H1 (cell line): Measurements from ENCODE around the gene ARL8A. TPM values are rescaled to one million over a fixed set of nuclear protein-coding genes. Genes with fewer than 3 reads are reported as not detected.

ENCODE experiments used
- CTCF ChIP-seq, 3 experiments: IDR thresholded peaks; 1 replicate in 2 of 3; 2 replicates in 1 of 3; pipeline versions ENCODE4 v1.5.1 to v1.6.1; 2011; ENCODE audit warnings: low read length in 3 of 3, mild to moderate bottlenecking in 3 of 3, inconsistent platforms in 2 of 3, low read depth in 1 of 3, moderate library complexity in 1 of 3; ENCODE audit not compliant: insufficient read depth in 1 of 3; ENCODE audit errors: control extremely low read depth in 1 of 3
- POLR2AphosphoS5 ChIP-seq: IDR thresholded peaks from 2 replicates; pipeline ENCODE4 v1.6.1; 2011; ENCODE audit warnings: low read depth, low read length
- polyA plus RNA-seq, 7 experiments: library from polyadenylated mRNA; depleted of rRNA in 3 of 7; stranded (reverse) in 5 of 7; unstranded in 2 of 7; fragments of >200 nt in 5 of 7; fragments of 200-250 nt in 2 of 7; gene quantifications; 1 replicate in 5 of 7; 2 replicates in 1 of 7; 4 replicates in 1 of 7; pipeline versions ENCODE4 v1.2.1 to v1.2.3, GENCODE V29; 2011 to 2013; ENCODE audit warnings: missing spikeins in 2 of 7, mixed read lengths in 2 of 7
- total RNA-seq: library from RNA; stranded (reverse); fragmentation: NEBNext Ultra II Directional; extraction: Animal tissue kit (Norgen Biotek cat#: 25700); gene quantifications from 2 replicates; pipeline ENCODE4 v1.2.1, GENCODE V29; 2021

The ARL8A gene
- total and polyA plus RNA-seq, 2 of the 8 experiments (the other 6 are each of a cell fraction or from before 2014, with no cell fraction given), result 40.3 to 58.7 TPM

- TF ChIP-seq CTCF (IDR thresholded peaks at IDR 0.05; ENCODE audit: control extremely low read depth in 1 of 3, insufficient read depth in 1 of 3, low read depth in 1 of 3, low read length in 3 of 3) (no peak), POLR2AphosphoS5 (no peak)
These were observed 17.5 kb downstream of the ARL8A start (continued) for GRCh38 chr1:202127061-202127460.
